ENCODE measurements around the gene OR4F6. TPM values are rescaled to one million over a fixed set of nuclear protein-coding genes. Genes with fewer than 3 reads are reported as not detected.

OR4F6 gene
- total RNA-seq, 1 donor, result not detected

DNA sequence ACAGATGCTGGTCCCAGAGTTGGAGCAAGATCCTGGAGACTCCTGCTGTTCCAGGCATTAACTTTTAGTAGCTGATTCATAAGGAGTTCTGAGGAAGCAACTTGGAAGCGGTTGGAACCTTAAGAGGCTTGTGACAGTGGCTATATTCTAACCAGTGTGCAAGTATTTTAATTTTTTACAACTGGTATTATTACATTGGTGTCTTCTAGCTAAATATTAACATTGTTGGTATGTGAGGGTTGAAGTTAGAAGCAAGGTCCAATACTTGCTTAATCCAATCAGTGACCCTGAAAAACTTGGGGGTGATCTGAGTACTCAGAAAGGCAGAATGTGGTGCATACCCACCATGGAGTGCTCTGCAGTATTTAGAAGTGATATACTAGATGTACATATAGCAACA lies 7.1 kb downstream of the OR4F6 start:
- H3K4me3 ChIP-seq (ENCODE audit: low read depth, low read length), result no peak overlapping the region
- TF ChIP-seq, protein P1, sequence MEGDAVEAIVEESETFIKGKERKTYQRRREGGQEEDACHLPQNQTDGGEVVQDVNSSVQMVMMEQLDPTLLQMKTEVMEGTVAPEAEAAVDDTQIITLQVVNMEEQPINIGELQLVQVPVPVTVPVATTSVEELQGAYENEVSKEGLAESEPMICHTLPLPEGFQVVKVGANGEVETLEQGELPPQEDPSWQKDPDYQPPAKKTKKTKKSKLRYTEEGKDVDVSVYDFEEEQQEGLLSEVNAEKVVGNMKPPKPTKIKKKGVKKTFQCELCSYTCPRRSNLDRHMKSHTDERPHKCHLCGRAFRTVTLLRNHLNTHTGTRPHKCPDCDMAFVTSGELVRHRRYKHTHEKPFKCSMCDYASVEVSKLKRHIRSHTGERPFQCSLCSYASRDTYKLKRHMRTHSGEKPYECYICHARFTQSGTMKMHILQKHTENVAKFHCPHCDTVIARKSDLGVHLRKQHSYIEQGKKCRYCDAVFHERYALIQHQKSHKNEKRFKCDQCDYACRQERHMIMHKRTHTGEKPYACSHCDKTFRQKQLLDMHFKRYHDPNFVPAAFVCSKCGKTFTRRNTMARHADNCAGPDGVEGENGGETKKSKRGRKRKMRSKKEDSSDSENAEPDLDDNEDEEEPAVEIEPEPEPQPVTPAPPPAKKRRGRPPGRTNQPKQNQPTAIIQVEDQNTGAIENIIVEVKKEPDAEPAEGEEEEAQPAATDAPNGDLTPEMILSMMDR (IDR thresholded peaks at IDR 0.05; ENCODE audit: insufficient read depth, low read length), result no peak
- DNase-seq (ENCODE audit: low read depth), result no peak

DNA sequence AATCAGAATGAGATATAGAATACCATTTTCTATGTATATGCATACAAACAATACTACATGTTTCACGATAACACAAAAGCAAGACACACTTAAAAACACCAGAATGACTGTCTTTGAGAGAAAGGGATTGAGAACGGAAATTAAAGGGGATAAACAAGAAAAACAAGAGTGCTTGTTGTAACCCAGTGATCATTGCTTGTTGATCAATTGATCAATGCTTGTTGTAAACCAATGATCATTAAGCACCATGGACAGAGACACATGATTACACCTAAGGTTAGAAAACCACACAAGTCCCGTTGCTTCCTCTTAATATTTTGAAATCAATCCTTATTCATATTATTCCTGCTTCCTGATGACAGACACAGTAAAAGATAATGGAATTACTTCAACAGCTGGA lies 7.6 kb downstream of the OR4F6 start:
- TF ChIP-seq, protein P1 (IDR thresholded peaks at IDR 0.05; ENCODE audit: insufficient read depth, low read length), result no peak
- DNase-seq (ENCODE audit: low read depth), result peak; percentile 8
- H3K4me3 ChIP-seq (ENCODE audit: low read depth, low read length), result no peak overlapping the region

DNA sequence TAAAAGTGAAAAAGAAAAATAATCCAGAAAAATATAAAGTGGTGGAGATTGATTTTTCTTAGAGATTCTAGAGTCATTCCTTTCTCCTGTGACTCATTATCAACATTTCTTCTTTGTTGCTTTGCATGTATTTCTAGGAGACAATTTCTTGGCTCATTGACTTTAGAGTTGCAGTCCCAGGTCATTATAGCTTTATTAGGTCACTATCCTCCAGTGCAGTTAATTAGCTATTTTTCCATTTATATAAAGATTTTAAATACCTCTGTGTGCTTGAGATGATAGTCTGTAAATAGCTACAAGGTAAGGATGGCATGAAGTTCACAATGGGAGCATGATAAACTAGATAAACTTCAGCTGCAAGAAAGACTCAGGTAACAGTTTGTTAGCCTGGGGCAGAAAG lies 8.6 kb downstream of the OR4F6 start, which contains the start of gene OR4F15:
OR4F15 (plus strand) TSS at position 301 of the 400 bp plus-strand sequence. CDS start 5,985 bp downstream, outside the sequence.
- DNase-seq (ENCODE audit: low read depth), result no peak
- H3K4me3 ChIP-seq (ENCODE audit: low read depth, low read length), result no peak within 1 kb of the TSS
- TF ChIP-seq, protein P1 (IDR thresholded peaks at IDR 0.05; ENCODE audit: insufficient read depth, low read length), result no peak

DNA sequence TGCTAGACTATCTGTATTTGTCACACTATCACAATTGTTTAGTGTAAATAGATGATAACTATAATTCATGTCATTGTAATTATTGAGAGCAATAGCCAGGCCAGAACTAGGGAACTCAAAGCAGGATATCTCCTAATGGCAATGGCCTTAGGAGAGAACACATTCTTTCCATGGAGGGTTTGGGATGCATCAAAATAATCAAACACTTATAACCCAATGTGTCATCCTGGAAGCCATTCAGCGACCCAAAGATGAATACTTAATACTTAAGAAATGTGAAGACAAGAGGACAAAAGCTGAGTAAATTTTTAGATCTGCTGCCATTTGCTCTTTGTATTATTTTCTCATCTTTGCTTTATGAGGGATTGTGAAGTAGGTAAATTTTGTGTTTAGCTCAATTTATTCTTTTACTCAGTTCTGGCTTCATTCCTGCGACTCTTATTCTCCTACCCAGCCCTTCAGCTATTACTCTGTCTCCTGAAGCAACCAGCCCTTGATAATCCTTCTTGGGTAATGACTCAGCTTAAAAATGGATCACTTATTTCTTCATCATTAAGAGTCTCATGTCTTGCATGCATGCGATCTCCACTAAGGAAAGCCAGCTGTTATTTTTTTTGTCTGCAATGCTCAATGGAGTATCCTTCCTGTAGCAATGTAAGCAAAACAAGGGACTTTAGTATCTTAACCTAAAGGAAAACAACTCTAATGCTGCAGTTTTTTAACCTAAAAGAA lies 10.7 kb downstream of the OR4F6 start:
- TF ChIP-seq, protein P1 (IDR thresholded peaks at IDR 0.05; ENCODE audit: insufficient read depth, low read length), result no peak
- no peak overlapping the region for H3K4me3 ChIP-seq (ENCODE audit: low read depth, low read length)
- DNase-seq (ENCODE audit: low read depth), result peak; percentile 23

DNA sequence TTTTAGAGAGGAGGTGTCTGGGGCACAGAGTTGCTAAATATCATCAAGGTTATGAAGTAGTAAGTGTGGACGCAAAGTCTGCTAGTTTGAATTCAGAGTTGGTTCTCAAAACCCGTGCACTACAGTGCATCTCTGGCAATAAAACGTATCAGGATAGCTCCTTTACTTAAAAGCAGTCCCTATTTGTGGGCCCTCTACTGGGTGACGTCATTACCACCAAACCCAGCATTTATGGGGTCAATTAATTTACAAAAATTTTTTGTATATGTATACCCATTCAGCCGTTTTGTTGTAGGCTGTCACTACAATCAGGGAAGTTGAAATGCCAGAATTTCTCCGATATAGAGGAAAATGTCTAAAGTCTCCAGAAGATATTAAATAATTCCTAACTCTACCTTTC lies 17.5 kb downstream of the OR4F6 start:
- no peak overlapping the region for H3K4me3 ChIP-seq (ENCODE audit: low read depth, low read length)
- TF ChIP-seq, protein P1 (IDR thresholded peaks at IDR 0.05; ENCODE audit: insufficient read depth, low read length), result no peak
- no peak for DNase-seq (ENCODE audit: low read depth)

DNA sequence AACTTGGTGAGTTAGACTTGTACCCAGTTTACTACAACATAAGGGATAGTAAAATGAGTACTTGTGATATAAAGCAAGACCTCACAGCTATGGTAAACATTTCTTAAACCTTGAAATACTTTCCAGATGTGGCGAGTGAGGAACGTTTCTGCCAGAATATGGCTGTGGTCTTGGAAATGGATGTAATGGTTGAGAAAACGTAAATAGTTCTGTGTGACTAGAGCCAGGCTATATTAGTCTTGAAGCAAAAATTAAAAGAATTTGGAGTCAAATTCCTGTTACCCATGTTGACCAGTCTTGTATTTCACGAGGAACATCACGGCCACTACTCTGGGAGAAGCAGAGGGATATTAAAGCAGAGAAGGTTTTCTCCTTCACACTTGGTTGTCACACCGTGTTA lies 23.9 kb downstream of the OR4F6 start:
- no peak overlapping the region for H3K4me3 ChIP-seq (ENCODE audit: low read depth, low read length)
- TF ChIP-seq, protein P1 (IDR thresholded peaks at IDR 0.05; ENCODE audit: insufficient read depth, low read length), result no peak
- no peak for DNase-seq (ENCODE audit: low read depth)

DNA sequence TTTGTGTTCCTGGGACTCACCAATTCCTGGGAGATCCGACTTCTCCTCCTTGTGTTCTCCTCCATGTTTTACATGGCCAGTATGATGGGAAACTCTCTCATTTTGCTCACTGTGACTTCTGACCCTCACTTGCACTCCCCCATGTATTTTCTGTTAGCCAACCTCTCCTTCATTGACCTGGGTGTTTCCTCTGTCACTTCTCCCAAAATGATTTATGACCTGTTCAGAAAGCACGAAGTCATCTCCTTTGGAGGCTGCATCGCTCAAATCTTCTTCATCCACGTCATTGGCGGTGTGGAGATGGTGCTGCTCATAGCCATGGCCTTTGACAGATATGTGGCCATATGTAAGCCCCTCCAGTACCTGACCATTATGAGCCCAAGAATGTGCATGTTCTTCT lies 25.5 kb downstream of the OR4F6 start:
- TF ChIP-seq, protein P1 (IDR thresholded peaks at IDR 0.05; ENCODE audit: insufficient read depth, low read length), result no peak
- DNase-seq (ENCODE audit: low read depth), result no peak
- no peak overlapping the region for H3K4me3 ChIP-seq (ENCODE audit: low read depth, low read length)
